K562 (cell line): ENCODE data around the gene KIN. TPM values are rescaled to one million over a fixed set of nuclear protein-coding genes. Genes with fewer than 3 reads are reported as not detected.

Source experiments
- NR1H2 ChIP-seq: sonication (generic); formaldehyde crosslinking; IDR thresholded peaks from 2 replicates; pipeline ENCODE4 v1.4.0; 2020; ENCODE audit warnings: mild to moderate bottlenecking, missing genetic modification reagents
- RBBP5 ChIP-seq: fragments of 200-600 bp; sonication (generic); IDR thresholded peaks from 2 replicates; pipeline ENCODE4 v1.6.1; 2012; ENCODE audit warnings: borderline replicate concordance, mild to moderate bottlenecking, low read length, control low read depth, inconsistent platforms; ENCODE audit not compliant: insufficient read depth, poor library complexity, severe bottlenecking
- polyA plus RNA-seq, 8 experiments: library from polyadenylated mRNA; depleted of rRNA in 4 of 8; stranded (reverse) in 5 of 8; unstranded in 3 of 8; fragments of >200 nt; fragmentation: Nextera tagmentation in 2 of 8; fragmentation: Illumina TruSeq in 1 of 8; extraction: Ambion mirVana in 2 of 8; extraction: Trizol in 1 of 8; gene quantifications; 2 replicates each; pipeline versions ENCODE4 v1.2.1 to v1.2.3, GENCODE V29; 2011 to 2014; ENCODE audit warnings: inconsistent platforms in 1 of 8, missing spikeins in 1 of 8
- total RNA-seq, 7 experiments: library from RNA; depleted of rRNA in 6 of 7; stranded (reverse); fragments of >200 nt in 6 of 7; fragmentation: Illumina TruSeq in 2 of 7; extraction: Trizol in 2 of 7; gene quantifications; 2 replicates each; pipeline versions ENCODE4 v1.2.1 to v1.2.3, GENCODE V29; 2011 to 2021; ENCODE audit warnings: low replicate concordance in 1 of 7
- TF ChIP-seq, protein P1 (sequence below): fragments of 450-650 bp; formaldehyde crosslinking; IDR thresholded peaks from 2 replicates; pipeline ENCODE4 v1.4.0; 2020; ENCODE audit warnings: mild to moderate bottlenecking, mixed read lengths
- TF ChIP-seq, protein P2 (sequence below): sonication (generic); formaldehyde crosslinking; IDR thresholded peaks from 2 replicates; pipeline ENCODE4 v1.8.0; 2023; ENCODE audit warnings: missing genetic modification reagents, mild to moderate bottlenecking, borderline replicate concordance
- TF ChIP-seq, protein P3 (sequence below): fragments of 250-450 bp; sonication (Bioruptor Pico); IDR thresholded peaks from 2 replicates; pipeline ENCODE4 v1.4.0; 2020

The KIN gene
- total and polyA plus RNA-seq, 9 of the 15 experiments (the other 6 are each of a cell fraction or from before 2014, with no cell fraction given), result 11.7 to 35.6 (median 16.0) TPM

DNA sequence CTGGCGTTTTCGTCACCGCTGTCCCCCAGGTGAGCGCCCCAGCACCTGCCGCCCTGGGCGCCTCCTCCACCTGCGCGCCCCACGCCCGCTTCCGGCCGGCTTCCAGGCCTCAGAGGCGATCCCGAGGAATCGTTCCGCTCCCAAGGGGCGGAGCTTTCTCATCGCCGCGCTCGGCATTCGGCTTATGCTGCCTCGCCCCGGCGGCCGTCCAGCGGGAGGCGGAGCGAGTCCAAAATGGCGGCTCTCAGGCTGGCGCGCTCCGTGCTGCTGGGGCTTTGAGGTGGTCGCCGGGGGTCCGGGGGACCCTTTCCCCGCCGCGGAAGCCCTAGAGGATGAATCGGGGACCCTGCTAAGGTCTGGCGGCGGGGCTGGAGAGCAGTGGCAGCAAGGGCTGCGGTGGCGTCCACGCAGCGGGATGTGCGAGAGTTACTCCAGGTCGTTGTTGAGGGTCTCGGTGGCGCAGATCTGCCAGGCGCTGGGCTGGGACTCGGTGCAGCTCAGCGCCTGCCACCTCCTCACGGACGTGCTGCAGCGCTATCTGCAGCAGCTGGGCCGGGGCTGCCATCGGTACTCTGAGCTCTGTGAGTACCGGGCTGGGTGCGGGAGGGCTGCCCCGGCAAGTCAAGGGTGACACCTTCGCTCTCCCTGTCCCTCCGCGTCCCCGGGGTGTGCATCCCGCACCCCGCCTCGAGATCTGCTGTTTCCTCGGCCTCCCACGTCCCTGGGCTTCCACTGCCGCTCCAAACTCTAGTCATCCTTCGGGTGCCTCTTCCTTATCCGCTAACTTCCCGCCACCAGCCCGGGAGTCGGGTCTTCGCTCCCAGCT is 30.7 kb upstream of the KIN start, which contains the start of gene TAF3 (continued):
- TF ChIP-seq NR1H2 (CRISPR knock-in tag), result no peak
- TF ChIP-seq, protein P1, sequence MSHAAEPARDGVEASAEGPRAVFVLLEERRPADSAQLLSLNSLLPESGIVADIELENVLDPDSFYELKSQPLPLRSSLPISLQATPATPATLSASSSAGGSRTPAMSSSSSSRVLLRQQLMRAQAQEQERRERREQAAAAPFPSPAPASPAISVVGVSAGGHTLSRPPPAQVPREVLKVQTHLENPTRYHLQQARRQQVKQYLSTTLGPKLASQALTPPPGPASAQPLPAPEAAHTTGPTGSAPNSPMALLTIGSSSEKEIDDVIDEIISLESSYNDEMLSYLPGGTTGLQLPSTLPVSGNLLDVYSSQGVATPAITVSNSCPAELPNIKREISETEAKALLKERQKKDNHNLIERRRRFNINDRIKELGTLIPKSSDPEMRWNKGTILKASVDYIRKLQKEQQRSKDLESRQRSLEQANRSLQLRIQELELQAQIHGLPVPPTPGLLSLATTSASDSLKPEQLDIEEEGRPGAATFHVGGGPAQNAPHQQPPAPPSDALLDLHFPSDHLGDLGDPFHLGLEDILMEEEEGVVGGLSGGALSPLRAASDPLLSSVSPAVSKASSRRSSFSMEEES (CRISPR knock-in tag), result no peak
- TF ChIP-seq RBBP5, result peak; percentile 97
- TF ChIP-seq, protein P2, sequence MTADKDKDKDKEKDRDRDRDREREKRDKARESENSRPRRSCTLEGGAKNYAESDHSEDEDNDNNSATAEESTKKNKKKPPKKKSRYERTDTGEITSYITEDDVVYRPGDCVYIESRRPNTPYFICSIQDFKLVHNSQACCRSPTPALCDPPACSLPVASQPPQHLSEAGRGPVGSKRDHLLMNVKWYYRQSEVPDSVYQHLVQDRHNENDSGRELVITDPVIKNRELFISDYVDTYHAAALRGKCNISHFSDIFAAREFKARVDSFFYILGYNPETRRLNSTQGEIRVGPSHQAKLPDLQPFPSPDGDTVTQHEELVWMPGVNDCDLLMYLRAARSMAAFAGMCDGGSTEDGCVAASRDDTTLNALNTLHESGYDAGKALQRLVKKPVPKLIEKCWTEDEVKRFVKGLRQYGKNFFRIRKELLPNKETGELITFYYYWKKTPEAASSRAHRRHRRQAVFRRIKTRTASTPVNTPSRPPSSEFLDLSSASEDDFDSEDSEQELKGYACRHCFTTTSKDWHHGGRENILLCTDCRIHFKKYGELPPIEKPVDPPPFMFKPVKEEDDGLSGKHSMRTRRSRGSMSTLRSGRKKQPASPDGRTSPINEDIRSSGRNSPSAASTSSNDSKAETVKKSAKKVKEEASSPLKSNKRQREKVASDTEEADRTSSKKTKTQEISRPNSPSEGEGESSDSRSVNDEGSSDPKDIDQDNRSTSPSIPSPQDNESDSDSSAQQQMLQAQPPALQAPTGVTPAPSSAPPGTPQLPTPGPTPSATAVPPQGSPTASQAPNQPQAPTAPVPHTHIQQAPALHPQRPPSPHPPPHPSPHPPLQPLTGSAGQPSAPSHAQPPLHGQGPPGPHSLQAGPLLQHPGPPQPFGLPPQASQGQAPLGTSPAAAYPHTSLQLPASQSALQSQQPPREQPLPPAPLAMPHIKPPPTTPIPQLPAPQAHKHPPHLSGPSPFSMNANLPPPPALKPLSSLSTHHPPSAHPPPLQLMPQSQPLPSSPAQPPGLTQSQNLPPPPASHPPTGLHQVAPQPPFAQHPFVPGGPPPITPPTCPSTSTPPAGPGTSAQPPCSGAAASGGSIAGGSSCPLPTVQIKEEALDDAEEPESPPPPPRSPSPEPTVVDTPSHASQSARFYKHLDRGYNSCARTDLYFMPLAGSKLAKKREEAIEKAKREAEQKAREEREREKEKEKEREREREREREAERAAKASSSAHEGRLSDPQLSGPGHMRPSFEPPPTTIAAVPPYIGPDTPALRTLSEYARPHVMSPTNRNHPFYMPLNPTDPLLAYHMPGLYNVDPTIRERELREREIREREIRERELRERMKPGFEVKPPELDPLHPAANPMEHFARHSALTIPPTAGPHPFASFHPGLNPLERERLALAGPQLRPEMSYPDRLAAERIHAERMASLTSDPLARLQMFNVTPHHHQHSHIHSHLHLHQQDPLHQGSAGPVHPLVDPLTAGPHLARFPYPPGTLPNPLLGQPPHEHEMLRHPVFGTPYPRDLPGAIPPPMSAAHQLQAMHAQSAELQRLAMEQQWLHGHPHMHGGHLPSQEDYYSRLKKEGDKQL (CRISPR knock-in tag), result no peak; the same call in 1 of the 2 replicates
- TF ChIP-seq, protein P3, sequence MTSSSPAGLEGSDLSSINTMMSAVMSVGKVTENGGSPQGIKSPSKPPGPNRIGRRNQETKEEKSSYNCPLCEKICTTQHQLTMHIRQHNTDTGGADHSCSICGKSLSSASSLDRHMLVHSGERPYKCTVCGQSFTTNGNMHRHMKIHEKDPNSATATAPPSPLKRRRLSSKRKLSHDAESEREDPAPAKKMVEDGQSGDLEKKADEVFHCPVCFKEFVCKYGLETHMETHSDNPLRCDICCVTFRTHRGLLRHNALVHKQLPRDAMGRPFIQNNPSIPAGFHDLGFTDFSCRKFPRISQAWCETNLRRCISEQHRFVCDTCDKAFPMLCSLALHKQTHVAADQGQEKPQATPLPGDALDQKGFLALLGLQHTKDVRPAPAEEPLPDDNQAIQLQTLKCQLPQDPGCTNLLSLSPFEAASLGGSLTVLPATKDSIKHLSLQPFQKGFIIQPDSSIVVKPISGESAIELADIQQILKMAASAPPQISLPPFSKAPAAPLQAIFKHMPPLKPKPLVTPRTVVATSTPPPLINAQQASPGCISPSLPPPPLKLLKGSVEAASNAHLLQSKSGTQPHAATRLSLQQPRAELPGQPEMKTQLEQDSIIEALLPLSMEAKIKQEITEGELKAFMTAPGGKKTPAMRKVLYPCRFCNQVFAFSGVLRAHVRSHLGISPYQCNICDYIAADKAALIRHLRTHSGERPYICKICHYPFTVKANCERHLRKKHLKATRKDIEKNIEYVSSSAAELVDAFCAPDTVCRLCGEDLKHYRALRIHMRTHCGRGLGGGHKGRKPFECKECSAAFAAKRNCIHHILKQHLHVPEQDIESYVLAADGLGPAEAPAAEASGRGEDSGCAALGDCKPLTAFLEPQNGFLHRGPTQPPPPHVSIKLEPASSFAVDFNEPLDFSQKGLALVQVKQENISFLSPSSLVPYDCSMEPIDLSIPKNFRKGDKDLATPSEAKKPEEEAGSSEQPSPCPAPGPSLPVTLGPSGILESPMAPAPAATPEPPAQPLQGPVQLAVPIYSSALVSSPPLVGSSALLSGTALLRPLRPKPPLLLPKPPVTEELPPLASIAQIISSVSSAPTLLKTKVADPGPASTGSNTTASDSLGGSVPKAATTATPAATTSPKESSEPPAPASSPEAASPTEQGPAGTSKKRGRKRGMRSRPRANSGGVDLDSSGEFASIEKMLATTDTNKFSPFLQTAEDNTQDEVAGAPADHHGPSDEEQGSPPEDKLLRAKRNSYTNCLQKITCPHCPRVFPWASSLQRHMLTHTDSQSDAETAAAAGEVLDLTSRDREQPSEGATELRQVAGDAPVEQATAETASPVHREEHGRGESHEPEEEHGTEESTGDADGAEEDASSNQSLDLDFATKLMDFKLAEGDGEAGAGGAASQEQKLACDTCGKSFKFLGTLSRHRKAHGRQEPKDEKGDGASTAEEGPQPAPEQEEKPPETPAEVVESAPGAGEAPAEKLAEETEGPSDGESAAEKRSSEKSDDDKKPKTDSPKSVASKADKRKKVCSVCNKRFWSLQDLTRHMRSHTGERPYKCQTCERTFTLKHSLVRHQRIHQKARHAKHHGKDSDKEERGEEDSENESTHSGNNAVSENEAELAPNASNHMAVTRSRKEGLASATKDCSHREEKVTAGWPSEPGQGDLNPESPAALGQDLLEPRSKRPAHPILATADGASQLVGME (CRISPR knock-in tag), result no peak
